Putamen (tissue), 1 donor: ENCODE results near the gene GNB4.
A peak's percentile ranks its signal among the peaks of the same experiment; 100 is the strongest.

Source experiments
- DNase-seq: peaks from one replicate; pipeline ENCODE4 v3.0.0-alpha.2; 2016; ENCODE audit warnings: low spot score

Gene GNB4

GRCh38 chr3:179348325-179349013 is 102.8 kb downstream of the GNB4 start:
- DNase-seq: no peak

- DNase-seq: peak; percentile 98
Measured at GRCh38 chr3:179347345-179348194, 103.7 kb downstream of the GNB4 start, which contains the start of gene MFN1. MFN1 (plus strand) TSS chr3:179347709; CDS start chr3:179348852, 1,143 bp downstream.
